SK-N-SH treated with all-trans-retinoic acid at 6 μM for 48 hours (cell line): ENCODE results near the gene MID1.

ENCODE experiments used
- ATAC-seq: fragments of 200-7000 bp; cut with Tn5 transposase; 3 replicates; pipeline ENCODE4 v1.9.1; 2020; ENCODE audit warnings: mild to moderate bottlenecking, moderate library complexity
- ARNTL ChIP-seq: fragments of 450-650 bp; formaldehyde crosslinking; IDR thresholded peaks from 2 replicates; pipeline ENCODE4 v1.5.0; 2020; ENCODE audit warnings: low read depth, mild to moderate bottlenecking, moderate library complexity, borderline replicate concordance
- BACH2 ChIP-seq: fragments of 250-450 bp; sonication (Bioruptor Pico); IDR thresholded peaks from 2 replicates; pipeline ENCODE4 v1.9.0; 2021; ENCODE audit warnings: mild to moderate bottlenecking, borderline replicate concordance
- CREB5 ChIP-seq: fragments of 250-450 bp; sonication (Bioruptor Pico); IDR thresholded peaks from 2 replicates; pipeline ENCODE4 v1.5.1; 2020; ENCODE audit warnings: low read depth, mild to moderate bottlenecking, moderate library complexity
- CSDC2 ChIP-seq: fragments of 250-450 bp; sonication (Bioruptor Pico); IDR thresholded peaks from 2 replicates; pipeline ENCODE4 v1.5.0; 2020; ENCODE audit warnings: mild to moderate bottlenecking, moderate library complexity
- ESRRG ChIP-seq: fragments of 250-450 bp; sonication (Bioruptor Pico); IDR thresholded peaks from 2 replicates; pipeline ENCODE4 v1.6.1; 2021; ENCODE audit warnings: mild to moderate bottlenecking
- GLIS3 ChIP-seq: fragments of 250-450 bp; sonication (Bioruptor Pico); IDR thresholded peaks from 2 replicates; pipeline ENCODE4 v1.5.0; 2020; ENCODE audit warnings: mild to moderate bottlenecking, moderate library complexity
- ISL1 ChIP-seq: fragments of 250-450 bp; sonication (Bioruptor Pico); IDR thresholded peaks from 2 replicates; pipeline ENCODE4 v2.1.2; 2022; ENCODE audit warnings: mild to moderate bottlenecking, moderate library complexity
- OSR1 ChIP-seq: fragments of 250-450 bp; sonication (Bioruptor Pico); IDR thresholded peaks from 2 replicates; pipeline ENCODE4 v1.8.0; 2022; ENCODE audit warnings: moderate library complexity, mild to moderate bottlenecking, inconsistent platforms
- PPARA ChIP-seq: fragments of 250-450 bp; sonication (Bioruptor Pico); IDR thresholded peaks from 2 replicates; pipeline ENCODE4 v1.5.0; 2020; ENCODE audit warnings: mild to moderate bottlenecking, borderline replicate concordance
- RARB ChIP-seq: fragments of 250-450 bp; sonication (Bioruptor Pico); IDR thresholded peaks from 2 replicates; pipeline ENCODE4 v1.8.0; 2021; ENCODE audit warnings: mild to moderate bottlenecking, moderate library complexity
- SNAI2 ChIP-seq: fragments of 250-450 bp; sonication (Bioruptor Pico); IDR thresholded peaks from 2 replicates; pipeline ENCODE4 v1.5.0; 2020; ENCODE audit warnings: mild to moderate bottlenecking, moderate library complexity
- TCF4 ChIP-seq: fragments of 250-450 bp; sonication (Bioruptor Pico); IDR thresholded peaks from 2 replicates; pipeline ENCODE4 v1.8.0; 2021; ENCODE audit warnings: mild to moderate bottlenecking, moderate library complexity, borderline replicate concordance
- TOX ChIP-seq: fragments of 250-450 bp; sonication (Bioruptor Pico); IDR thresholded peaks from 2 replicates; pipeline ENCODE4 v1.8.0; 2021; ENCODE audit warnings: mild to moderate bottlenecking, moderate library complexity, borderline replicate concordance
- ZC3H10 ChIP-seq: fragments of 250-450 bp; sonication (Bioruptor Pico); IDR thresholded peaks from 2 replicates; pipeline ENCODE4 v1.5.1; 2021; ENCODE audit warnings: mild to moderate bottlenecking, moderate library complexity
- ZFP3 ChIP-seq: fragments of 250-450 bp; sonication (Bioruptor Pico); IDR thresholded peaks from 2 replicates; pipeline ENCODE4 v1.5.0; 2020; ENCODE audit warnings: mild to moderate bottlenecking, moderate library complexity
- ZFP30 ChIP-seq: fragments of 450-650 bp; formaldehyde crosslinking; IDR thresholded peaks from 2 replicates; pipeline ENCODE4 v1.5.0; 2022; ENCODE audit warnings: mild to moderate bottlenecking, moderate library complexity
- ZNF565 ChIP-seq: fragments of 450-650 bp; formaldehyde crosslinking; conservative IDR thresholded peaks from 2 replicates; pipeline ENCODE4 v1.5.0; 2020; ENCODE audit warnings: low read depth, mild to moderate bottlenecking, moderate library complexity
- ZNF70 ChIP-seq: fragments of 450-650 bp; formaldehyde crosslinking; IDR thresholded peaks from 2 replicates; pipeline ENCODE4 v1.5.0; 2020; ENCODE audit warnings: mild to moderate bottlenecking, moderate library complexity
- ZNF8 ChIP-seq: fragments of 450-650 bp; formaldehyde crosslinking; IDR thresholded peaks from 2 replicates; pipeline ENCODE4 v1.5.0; 2020; ENCODE audit warnings: mild to moderate bottlenecking, moderate library complexity
- TF ChIP-seq, protein P1 (sequence below): fragments of 250-450 bp; sonication (Bioruptor Pico); IDR thresholded peaks from 2 replicates; pipeline ENCODE4 v1.8.0; 2020; ENCODE audit warnings: mild to moderate bottlenecking, moderate library complexity, borderline replicate concordance
- TF ChIP-seq, protein P2 (sequence below): fragments of 250-450 bp; sonication (Bioruptor Pico); IDR thresholded peaks from 2 replicates; pipeline ENCODE4 v1.5.1; 2021; ENCODE audit warnings: mild to moderate bottlenecking, moderate library complexity
- TF ChIP-seq, protein P3 (sequence below): fragments of 250-450 bp; sonication (Bioruptor Pico); IDR thresholded peaks from 2 replicates; pipeline ENCODE4 v1.5.0; 2020; ENCODE audit warnings: mild to moderate bottlenecking, moderate library complexity
- TF ChIP-seq, protein P4 (sequence below): fragments of 250-450 bp; sonication (Bioruptor Pico); IDR thresholded peaks from 2 replicates; pipeline ENCODE4 v1.8.0; 2021; ENCODE audit warnings: low read depth, mild to moderate bottlenecking, moderate library complexity, borderline replicate concordance

Gene MID1

DNA sequence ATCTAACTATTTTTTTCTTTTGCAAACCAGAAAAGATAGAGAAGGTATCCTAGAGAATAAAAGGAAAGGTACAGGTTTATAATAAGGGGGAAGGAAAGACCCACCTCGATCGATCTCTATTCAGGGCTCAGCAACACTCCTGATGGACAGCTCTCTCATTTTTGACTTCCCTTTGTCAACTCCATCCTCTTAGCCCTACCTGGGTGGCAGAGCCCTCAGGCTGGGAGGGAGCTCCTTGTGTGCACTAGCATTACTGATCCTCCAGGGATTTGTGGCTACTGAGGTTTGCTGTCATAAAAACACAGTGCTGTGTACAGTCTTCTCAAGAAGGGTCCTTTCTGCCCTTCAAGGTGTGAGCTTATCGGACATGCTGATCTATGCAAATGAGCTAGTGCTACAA, 111.0 kb downstream of the MID1 start:
- TF ChIP-seq ZFP3 (CRISPR knock-in tag) = no peak
- no peak for TF ChIP-seq ZC3H10 (CRISPR knock-in tag)
- no peak for TF ChIP-seq PPARA (CRISPR knock-in tag)
- TF ChIP-seq, all 23 proteins: peak for 0
- no peak for ATAC-seq

- ATAC-seq = no peak
Measured at GRCh38 chrX:10508891-10509290, 111.5 kb downstream of the MID1 start.

DNA sequence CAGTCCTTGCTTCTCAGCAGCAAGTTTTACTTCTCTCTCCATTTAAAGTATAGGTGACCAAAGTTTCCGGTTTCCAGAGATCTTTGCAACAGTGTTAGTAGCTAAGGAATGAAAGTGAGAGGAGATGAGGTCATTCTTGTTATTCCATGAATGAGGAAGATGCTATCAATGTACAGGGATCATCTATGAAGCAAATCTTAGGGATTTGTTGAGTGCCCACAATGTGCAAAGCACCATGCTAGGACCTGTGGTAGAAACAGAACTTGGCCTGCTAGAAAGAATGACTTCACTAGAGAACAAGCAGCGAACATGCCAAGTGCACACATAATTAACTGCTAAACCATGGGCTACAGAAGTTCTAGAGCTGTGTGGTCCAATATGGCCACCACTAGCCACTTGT, 112.5 kb downstream of the MID1 start:
- ATAC-seq = peak; percentile 25; the same call in 1 of the 3 replicates
- TF ChIP-seq ZNF565 (CRISPR knock-in tag) (no peak), ZNF8 (CRISPR knock-in tag) (no peak), ZC3H10 (CRISPR knock-in tag) (no peak), RARB (CRISPR knock-in tag) (no peak)
- TF ChIP-seq, all 23 proteins: peak for 0

More at GRCh38 chrX:10508891-10509290, 111.5 kb downstream of the MID1 start:
- TF ChIP-seq PPARA (CRISPR knock-in tag) = no peak
- no peak for TF ChIP-seq GLIS3 (CRISPR knock-in tag)
- no peak for TF ChIP-seq ESRRG (CRISPR knock-in tag)
- no peak for TF ChIP-seq ARNTL (CRISPR knock-in tag)
- TF ChIP-seq, protein P1, sequence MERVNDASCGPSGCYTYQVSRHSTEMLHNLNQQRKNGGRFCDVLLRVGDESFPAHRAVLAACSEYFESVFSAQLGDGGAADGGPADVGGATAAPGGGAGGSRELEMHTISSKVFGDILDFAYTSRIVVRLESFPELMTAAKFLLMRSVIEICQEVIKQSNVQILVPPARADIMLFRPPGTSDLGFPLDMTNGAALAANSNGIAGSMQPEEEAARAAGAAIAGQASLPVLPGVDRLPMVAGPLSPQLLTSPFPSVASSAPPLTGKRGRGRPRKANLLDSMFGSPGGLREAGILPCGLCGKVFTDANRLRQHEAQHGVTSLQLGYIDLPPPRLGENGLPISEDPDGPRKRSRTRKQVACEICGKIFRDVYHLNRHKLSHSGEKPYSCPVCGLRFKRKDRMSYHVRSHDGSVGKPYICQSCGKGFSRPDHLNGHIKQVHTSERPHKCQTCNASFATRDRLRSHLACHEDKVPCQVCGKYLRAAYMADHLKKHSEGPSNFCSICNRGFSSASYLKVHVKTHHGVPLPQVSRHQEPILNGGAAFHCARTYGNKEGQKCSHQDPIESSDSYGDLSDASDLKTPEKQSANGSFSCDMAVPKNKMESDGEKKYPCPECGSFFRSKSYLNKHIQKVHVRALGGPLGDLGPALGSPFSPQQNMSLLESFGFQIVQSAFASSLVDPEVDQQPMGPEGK (CRISPR knock-in tag) = no peak

- ATAC-seq = no peak
- TF ChIP-seq ZFP30 (CRISPR knock-in tag) = no peak
- no peak for TF ChIP-seq ZNF70 (CRISPR knock-in tag)
- no peak for TF ChIP-seq BACH2
- TF ChIP-seq, protein P2, sequence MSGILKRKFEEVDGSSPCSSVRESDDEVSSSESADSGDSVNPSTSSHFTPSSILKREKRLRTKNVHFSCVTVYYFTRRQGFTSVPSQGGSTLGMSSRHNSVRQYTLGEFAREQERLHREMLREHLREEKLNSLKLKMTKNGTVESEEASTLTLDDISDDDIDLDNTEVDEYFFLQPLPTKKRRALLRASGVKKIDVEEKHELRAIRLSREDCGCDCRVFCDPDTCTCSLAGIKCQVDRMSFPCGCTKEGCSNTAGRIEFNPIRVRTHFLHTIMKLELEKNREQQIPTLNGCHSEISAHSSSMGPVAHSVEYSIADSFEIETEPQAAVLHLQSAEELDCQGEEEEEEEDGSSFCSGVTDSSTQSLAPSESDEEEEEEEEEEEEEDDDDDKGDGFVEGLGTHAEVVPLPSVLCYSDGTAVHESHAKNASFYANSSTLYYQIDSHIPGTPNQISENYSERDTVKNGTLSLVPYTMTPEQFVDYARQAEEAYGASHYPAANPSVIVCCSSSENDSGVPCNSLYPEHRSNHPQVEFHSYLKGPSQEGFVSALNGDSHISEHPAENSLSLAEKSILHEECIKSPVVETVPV (CRISPR knock-in tag) = no peak
- TF ChIP-seq, protein P3, sequence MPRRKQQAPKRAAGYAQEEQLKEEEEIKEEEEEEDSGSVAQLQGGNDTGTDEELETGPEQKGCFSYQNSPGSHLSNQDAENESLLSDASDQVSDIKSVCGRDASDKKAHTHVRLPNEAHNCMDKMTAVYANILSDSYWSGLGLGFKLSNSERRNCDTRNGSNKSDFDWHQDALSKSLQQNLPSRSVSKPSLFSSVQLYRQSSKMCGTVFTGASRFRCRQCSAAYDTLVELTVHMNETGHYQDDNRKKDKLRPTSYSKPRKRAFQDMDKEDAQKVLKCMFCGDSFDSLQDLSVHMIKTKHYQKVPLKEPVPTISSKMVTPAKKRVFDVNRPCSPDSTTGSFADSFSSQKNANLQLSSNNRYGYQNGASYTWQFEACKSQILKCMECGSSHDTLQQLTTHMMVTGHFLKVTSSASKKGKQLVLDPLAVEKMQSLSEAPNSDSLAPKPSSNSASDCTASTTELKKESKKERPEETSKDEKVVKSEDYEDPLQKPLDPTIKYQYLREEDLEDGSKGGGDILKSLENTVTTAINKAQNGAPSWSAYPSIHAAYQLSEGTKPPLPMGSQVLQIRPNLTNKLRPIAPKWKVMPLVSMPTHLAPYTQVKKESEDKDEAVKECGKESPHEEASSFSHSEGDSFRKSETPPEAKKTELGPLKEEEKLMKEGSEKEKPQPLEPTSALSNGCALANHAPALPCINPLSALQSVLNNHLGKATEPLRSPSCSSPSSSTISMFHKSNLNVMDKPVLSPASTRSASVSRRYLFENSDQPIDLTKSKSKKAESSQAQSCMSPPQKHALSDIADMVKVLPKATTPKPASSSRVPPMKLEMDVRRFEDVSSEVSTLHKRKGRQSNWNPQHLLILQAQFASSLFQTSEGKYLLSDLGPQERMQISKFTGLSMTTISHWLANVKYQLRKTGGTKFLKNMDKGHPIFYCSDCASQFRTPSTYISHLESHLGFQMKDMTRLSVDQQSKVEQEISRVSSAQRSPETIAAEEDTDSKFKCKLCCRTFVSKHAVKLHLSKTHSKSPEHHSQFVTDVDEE (CRISPR knock-in tag) = no peak
- TF ChIP-seq ESRRG (CRISPR knock-in tag) = no peak
- TF ChIP-seq, protein P4, sequence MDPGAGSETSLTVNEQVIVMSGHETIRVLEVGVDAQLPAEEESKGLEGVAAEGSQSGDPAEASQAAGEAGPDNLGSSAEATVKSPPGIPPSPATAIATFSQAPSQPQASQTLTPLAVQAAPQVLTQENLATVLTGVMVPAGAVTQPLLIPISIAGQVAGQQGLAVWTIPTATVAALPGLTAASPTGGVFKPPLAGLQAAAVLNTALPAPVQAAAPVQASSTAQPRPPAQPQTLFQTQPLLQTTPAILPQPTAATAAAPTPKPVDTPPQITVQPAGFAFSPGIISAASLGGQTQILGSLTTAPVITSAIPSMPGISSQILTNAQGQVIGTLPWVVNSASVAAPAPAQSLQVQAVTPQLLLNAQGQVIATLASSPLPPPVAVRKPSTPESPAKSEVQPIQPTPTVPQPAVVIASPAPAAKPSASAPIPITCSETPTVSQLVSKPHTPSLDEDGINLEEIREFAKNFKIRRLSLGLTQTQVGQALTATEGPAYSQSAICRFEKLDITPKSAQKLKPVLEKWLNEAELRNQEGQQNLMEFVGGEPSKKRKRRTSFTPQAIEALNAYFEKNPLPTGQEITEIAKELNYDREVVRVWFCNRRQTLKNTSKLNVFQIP (CRISPR knock-in tag) = no peak
- TF ChIP-seq CREB5 = no peak
- TF ChIP-seq ZNF565 (CRISPR knock-in tag) = no peak
- no peak for TF ChIP-seq ZFP3 (CRISPR knock-in tag)
- TF ChIP-seq, protein P1 (CRISPR knock-in tag) = no peak
- no peak for TF ChIP-seq SNAI2 (CRISPR knock-in tag)
- no peak for TF ChIP-seq TCF4 (CRISPR knock-in tag)
- TF ChIP-seq TOX = no peak
- no peak for TF ChIP-seq CSDC2 (CRISPR knock-in tag)
- TF ChIP-seq ISL1 = no peak
- no peak for TF ChIP-seq OSR1 (CRISPR knock-in tag)
- TF ChIP-seq ZNF8 (CRISPR knock-in tag) = no peak
- no peak for TF ChIP-seq PPARA (CRISPR knock-in tag)
- TF ChIP-seq GLIS3 (CRISPR knock-in tag) = no peak
Measured at GRCh38 chrX:10507181-10507580, 113.2 kb downstream of the MID1 start.
